LNCaP clone FGC (cell line): ENCODE measurements around the gene CYBC1.

Experiments
- DNase-seq: peaks from one replicate; pipeline ENCODE4 v3.0.0-alpha.2; 2011; ENCODE audit warnings: low read depth
- H3K4me3 ChIP-seq: 2 replicates; pipeline ENCODE4 v1.5.1; 2011; ENCODE audit warnings: mild to moderate bottlenecking, low read depth, low read length, control low read depth
- CTCF ChIP-seq: IDR thresholded peaks from 2 replicates; pipeline ENCODE4 v1.5.1; 2012; ENCODE audit warnings: mild to moderate bottlenecking; ENCODE audit not compliant: control insufficient read depth, insufficient read depth; ENCODE audit errors: extremely low read depth

Gene CYBC1

GRCh38 chr17:82477934-82478333 lies 27.4 kb upstream of the CYBC1 start:
- no peak for TF ChIP-seq CTCF
- DNase-seq, result no peak
- no peak overlapping the region for H3K4me3 ChIP-seq

DNA sequence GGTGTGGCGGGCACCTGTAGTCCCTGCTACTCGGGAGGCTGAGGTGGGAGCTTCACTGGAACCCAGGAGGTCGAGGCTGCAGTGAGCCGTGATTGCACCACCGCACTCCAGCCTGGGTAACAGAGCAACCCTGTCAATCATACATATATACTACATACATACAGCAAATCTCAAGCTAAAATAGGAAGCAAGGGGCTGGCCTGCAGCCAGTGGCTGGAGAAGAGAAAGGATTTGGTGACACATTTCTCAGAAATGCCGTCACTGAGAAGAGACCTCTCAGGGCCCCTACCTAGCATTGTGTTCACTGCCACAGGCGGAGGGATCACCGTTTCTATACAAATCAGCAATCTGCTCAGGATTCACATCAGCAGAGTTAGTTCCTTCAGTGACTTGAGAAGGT lies 24.9 kb upstream of the CYBC1 start:
- TF ChIP-seq CTCF, result no peak
- H3K4me3 ChIP-seq, result no peak overlapping the region
- DNase-seq, result no peak

GRCh38 chr17:82474223-82475010 lies 23.9 kb upstream of the CYBC1 start:
- TF ChIP-seq CTCF, result no peak
- no peak overlapping the region for H3K4me3 ChIP-seq
- DNase-seq, result no peak

GRCh38 chr17:82470065-82470464 lies 19.5 kb upstream of the CYBC1 start:
- no peak for DNase-seq
- no peak overlapping the region for H3K4me3 ChIP-seq
- no peak for TF ChIP-seq CTCF

GRCh38 chr17:82468692-82469091 lies 18.1 kb upstream of the CYBC1 start:
- H3K4me3 ChIP-seq, result no peak overlapping the region
- DNase-seq, result no peak
- no peak for TF ChIP-seq CTCF

GRCh38 chr17:82465023-82465603 lies 14.6 kb upstream of the CYBC1 start:
- no peak overlapping the region for H3K4me3 ChIP-seq
- no peak for DNase-seq
- no peak for TF ChIP-seq CTCF

GRCh38 chr17:82464567-82464929 lies 14.0 kb upstream of the CYBC1 start:
- no peak overlapping the region for H3K4me3 ChIP-seq
- no peak for DNase-seq
- no peak for TF ChIP-seq CTCF
